GM18519 (cell line): ENCODE data around the gene RBM19.
"Not testable (repeated sequence)": the region's sequence is repeated elsewhere in the genome, so short reads cannot be mapped to it uniquely, and the experiment has no call there.

Experiments used
- ATAC-seq: cut with Tn5 transposase; IDR thresholded peaks from one replicate; pipeline ENCODE4 v1.9.1; 2021; ENCODE audit warnings: mild to moderate bottlenecking, moderate library complexity; ENCODE audit not compliant: unreplicated experiment, low FRiP score

RBM19 gene

DNA sequence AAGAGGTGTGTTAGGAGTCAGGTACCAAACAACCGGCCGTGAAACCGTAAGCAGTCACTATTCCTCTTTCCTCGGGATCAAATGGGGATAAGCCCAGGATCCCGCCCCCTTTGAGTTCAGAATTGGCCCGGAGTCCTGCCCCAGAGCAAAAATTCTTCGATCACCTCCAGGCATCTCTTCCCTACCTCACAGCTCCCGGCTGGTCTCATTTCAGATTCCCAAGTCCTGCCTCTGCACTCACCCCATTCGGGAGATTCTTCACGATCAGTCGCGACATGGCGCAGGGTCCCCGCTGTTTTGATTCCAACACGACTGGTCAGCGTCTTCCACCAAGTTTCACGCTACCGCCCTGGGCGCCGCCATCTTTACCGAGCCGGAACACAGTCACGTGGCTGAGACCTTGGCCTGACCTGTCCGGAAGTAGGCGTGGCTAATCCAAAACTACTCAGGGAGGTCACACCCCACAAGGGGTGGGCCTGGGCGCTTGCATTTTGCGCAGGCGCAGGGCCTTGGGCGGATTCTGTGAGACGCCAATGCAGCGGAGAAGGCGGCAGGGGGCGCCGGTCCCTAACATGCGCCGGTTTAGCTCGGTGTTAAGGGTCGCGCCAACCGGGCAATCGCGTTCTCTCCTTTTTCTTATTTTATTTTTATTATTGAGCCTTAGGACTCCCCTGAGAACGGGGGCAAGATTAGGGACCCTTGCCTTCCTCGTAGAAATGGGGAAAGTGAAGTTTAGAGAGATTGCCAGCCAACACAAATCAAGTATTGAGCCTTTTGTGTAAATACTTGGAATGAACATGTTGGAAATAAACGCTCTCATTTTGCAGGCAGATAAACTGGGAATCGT, at the start of gene RBM19:
Gene RBM19 (minus strand): TSS at position 375 of the 847 bp plus-strand sequence. CDS start 98 bp downstream, at position 277.
- ATAC-seq = peak; percentile 96

- ATAC-seq = no peak
Observed at GRCh38 chr12:114015851-114016250, 49.7 kb upstream of the RBM19 start.

DNA sequence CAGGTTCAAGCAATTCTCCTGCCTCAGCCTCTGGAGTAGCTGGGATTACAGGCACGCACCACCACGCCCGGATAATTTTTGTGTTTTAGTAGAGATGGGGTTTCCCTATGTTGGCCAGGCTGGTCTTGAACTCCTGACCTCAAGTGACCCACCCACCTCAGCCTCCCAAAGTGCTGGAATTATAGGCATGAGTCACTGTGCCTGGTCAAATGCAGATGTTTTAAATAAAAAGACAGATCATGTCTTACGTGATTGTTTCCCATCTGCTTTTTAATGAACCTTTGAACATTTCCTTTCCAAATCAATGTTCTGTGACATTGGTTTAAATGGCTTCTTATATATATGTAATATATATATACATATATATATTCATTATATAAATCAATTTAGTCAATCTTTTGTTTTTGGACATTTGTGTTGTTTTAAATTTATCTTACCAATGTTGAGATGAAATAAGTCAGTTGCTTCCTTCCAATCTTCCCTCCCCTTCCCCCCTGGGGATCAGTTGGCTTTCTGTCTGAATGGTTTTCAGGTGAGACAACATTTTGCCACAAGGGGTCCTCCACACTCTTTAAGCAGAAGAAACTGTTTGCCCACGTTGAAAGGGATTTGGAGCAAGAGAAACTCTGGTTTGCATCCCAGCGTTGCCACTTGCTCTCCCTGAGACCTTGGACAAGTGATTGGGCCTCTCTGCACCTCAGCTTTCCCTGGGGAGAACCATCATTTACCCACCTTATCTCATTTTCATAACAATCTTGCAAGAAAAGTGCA, 47.6 kb upstream of the RBM19 start:
- ATAC-seq = no peak

- no peak for ATAC-seq
Observed at GRCh38 chr12:114012744-114013431, 46.8 kb upstream of the RBM19 start.

DNA sequence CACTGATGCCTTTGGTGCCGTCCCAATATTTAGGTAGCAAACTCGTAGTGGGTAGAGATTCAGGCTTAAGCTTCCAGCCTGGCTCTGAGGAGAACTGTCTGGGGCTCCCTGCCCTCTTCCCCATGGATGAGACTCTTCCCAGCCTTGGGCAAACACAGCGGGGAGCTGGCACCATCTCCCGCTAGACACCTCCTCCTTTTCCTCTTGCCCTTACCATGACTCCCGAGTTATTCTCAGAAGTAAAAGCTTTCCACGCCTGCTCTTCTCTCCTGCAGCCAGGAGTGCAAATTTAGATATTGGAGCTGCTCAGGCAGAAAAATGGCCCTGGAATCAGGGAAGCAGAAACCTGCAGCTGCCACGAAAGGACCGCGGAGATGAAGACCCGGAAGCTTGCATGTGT, 45.6 kb upstream of the RBM19 start:
- ATAC-seq = no peak

- no peak for ATAC-seq
Observed at GRCh38 chr12:114006482-114007425, 40.6 kb upstream of the RBM19 start.

DNA sequence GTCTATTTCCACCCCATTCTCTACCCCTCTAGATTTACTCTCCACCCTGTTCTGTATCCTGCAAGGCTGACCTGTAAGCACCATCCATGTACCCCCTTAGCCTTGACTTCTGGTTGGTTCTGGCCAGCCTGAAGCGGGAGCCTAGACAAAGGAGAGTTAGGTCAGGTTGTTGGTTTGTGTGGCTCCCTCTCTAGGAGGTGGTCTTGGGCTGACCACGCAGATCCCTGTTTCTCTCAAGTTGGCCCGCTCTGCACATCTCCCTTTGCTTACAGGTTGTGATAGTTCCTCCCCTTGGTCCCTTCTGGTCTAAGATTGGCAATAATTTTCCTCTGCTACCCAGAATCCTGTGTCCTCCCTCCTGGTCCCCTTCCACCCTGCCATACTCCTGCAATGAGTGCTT, 38.3 kb upstream of the RBM19 start:
- no peak for ATAC-seq

- ATAC-seq = no peak
Observed at GRCh38 chr12:114003286-114003685, 37.2 kb upstream of the RBM19 start.

- no peak for ATAC-seq
Observed at GRCh38 chr12:114001511-114002340, 35.6 kb upstream of the RBM19 start.

- no peak for ATAC-seq
Observed at GRCh38 chr12:114000861-114001260, 34.7 kb upstream of the RBM19 start.

GRCh38 chr12:114000261-114000660, 34.1 kb upstream of the RBM19 start:
- not testable (repeated sequence) for ATAC-seq

DNA sequence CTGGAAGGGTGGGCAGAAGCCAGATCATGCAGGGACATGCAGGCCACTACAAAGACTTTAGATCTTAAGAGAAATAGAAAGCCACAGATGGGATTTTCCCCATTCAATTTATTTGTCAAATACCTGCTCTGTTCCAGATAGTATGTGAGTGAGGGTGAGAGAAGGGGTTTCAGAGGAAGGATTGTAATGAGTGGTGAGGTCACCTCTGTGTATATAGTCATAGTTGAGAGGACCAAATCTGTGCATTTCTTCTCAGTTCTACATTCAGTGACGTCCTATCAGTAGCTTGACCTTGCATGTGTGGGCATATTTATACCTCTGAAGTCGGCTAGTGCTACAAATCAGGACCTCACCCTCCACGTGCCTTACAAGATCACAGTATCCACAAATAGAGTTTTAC, 31.2 kb upstream of the RBM19 start:
- ATAC-seq = no peak

DNA sequence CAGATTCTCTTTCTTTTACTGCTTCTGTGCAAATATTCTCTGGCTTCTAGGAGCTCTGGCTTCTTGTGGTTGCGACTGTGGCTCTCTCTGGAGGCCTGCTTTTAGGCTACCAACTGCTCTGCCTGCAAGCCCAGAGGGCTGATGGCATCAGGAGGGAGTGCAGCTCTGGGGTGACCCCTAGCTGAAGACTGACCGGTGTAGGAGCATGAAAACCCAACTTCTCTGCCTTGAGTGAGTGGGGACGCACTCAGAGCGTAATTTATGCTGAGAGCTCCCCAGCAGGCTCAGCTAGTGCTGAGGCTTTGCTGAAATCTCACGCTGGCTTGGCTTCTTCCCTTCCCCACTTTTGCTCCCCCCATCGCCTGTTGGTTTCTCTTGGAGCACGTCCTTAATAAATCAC, 29.9 kb upstream of the RBM19 start:
- ATAC-seq = no peak

GRCh38 chr12:113994051-113994450, 27.9 kb upstream of the RBM19 start:
- ATAC-seq = no peak

DNA sequence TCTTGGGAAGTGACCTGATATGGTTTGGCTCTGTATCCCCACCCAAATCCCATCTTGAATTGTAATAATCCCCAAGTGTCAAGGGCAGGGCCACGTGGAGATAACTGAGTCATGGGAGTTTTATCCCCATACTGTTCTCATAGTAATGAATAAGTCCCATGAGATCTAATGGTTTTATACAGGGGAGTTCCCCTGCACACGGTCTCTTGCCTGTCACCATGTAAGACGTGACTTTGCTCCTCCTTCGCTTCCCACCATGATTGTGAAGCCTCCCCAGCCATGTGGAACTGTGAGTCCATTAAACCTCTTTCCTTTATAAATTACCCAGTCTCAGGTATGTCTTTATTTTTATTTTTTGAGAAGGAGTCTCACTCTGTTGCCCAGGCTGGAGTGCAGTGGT, 26.6 kb upstream of the RBM19 start:
- not testable (repeated sequence) for ATAC-seq

- no peak for ATAC-seq
Observed at GRCh38 chr12:113991224-113992044, 25.3 kb upstream of the RBM19 start.

- ATAC-seq = no peak
Observed at GRCh38 chr12:113990250-113991223, 24.4 kb upstream of the RBM19 start.
